GM12874 (cell line): ENCODE measurements around the gene RPL18.

Source experiments
- CTCF ChIP-seq: IDR thresholded peaks from 2 replicates; pipeline ENCODE4 v1.5.1; 2011; ENCODE audit warnings: low read depth, mild to moderate bottlenecking, control low read depth, low read length, moderate library complexity; ENCODE audit not compliant: insufficient read depth

Gene RPL18

GRCh38 chr19:48582168-48582567 is 36.8 kb downstream of the RPL18 start:
- no peak for TF ChIP-seq CTCF

DNA sequence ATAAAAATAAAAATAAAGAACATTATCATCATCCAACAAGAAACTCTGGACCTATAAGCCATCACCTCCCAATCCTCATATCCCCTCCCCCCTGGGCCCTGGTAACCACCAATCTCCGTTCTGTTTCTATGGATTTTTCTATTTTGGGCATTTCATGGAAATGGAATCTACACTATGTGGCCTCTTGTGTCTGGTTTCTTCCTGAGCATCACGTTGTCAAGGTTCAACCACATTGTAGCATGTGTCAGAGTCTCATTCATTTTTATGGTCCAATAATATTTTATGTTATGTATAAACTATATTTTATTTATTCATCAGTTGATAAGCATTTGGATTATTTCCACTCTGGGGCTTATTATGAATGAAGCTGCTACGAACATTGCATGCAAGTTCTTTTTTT is 40.1 kb downstream of the RPL18 start:
- TF ChIP-seq CTCF, result no peak

DNA sequence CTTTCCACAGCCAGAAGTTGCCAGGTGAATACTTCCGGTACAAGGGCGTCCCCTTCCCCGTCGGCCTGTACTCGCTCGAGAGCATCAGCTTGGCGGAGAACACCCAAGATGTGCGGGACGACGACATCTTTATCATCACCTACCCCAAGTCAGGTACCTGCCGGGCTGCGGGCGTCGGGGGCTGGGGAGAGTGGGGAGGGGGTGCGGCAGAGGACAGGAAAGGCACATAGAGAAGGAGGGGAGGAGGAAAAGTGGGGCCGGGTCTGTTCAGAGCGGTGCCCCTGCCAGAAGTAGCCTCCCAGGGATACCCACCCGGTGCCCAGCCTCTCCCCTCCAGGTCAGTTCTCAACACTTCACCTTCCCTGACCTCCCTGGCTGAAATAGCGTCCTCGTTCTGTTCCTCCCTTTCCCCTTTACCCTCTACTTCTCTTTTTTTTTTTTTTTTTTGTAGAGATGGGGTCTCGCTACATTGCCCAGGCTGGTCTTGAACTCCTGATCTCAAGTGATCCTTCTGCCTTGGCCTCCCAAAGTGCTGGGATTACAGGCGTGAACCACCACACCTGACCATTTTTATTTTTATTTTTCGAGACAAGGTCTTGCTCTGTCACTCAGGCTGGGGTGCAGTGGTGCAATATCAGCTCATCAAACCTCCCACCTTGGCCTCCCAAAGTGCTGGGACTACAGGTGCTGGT is 42.9 kb downstream of the RPL18 start:
- TF ChIP-seq CTCF, result no peak

GRCh38 chr19:48573163-48573505 is 45.8 kb downstream of the RPL18 start:
- TF ChIP-seq CTCF, result no peak

- no peak for TF ChIP-seq CTCF
Measured at GRCh38 chr19:48571378-48572162, 47.4 kb downstream of the RPL18 start.

DNA sequence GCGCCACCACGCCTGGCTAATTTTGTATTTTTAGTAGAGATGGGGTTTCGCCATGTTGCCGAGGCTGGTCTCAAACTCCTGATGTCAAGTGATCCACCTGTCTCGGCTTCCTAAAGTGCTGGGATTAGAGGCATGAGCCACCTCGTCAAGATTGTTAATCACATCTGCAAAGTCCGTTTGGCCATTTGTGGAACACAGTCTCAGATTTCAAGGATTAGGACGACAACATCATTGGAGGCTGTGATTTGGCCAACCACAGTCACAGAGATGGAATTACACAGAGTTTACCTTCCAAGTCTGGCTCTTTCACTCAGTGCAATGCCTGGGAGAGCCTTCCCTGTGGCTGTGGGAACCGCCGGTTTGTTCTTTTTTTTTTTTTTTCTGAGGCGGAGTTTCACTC is 49.2 kb downstream of the RPL18 start:
- no peak for TF ChIP-seq CTCF

- TF ChIP-seq CTCF, result no peak
Measured at GRCh38 chr19:48568345-48568886, 50.6 kb downstream of the RPL18 start.
